OCI-LY1 (cell line): ENCODE data around the gene MAP3K10.

Experiments used
- H2AFZ ChIP-seq: fragments of 200-600 bp; sonication (generic), shearing (Covaris generic); 2 replicates; pipeline ENCODE4 v1.6.0; 2014; ENCODE audit warnings: antibody characterized with exemption, mild to moderate bottlenecking, low read length
- H3F3A ChIP-seq: fragments of 200-600 bp; sonication (generic), shearing (Covaris generic); 2 replicates; pipeline ENCODE4 v1.6.0; 2014; ENCODE audit warnings: mild to moderate bottlenecking, antibody characterized with exemption, low read length, moderate library complexity; ENCODE audit not compliant: insufficient read depth
- H3K27ac ChIP-seq: fragments of 200-600 bp; sonication (generic); 2 replicates; pipeline ENCODE4 v1.5.1; 2014; ENCODE audit warnings: low read length, mixed run types, mild to moderate bottlenecking, low read depth; ENCODE audit not compliant: poor library complexity, severe bottlenecking
- H3K27me3 ChIP-seq: fragments of 200-600 bp; sonication (generic); 2 replicates; pipeline ENCODE4 v1.6.0; 2014; ENCODE audit warnings: antibody characterized with exemption, mild to moderate bottlenecking, low read length, moderate library complexity; ENCODE audit not compliant: insufficient read depth
- H3K36me3 ChIP-seq: fragments of 200-600 bp; sonication (generic); 2 replicates; pipeline ENCODE4 v1.6.1; 2014; ENCODE audit warnings: mild to moderate bottlenecking, antibody characterized with exemption, low read length, moderate library complexity, mixed read lengths; ENCODE audit not compliant: insufficient read depth
- H3K4me1 ChIP-seq: fragments of 200-600 bp; sonication (generic); 2 replicates; pipeline ENCODE4 v1.5.1; 2014; ENCODE audit warnings: mild to moderate bottlenecking, low read length, moderate library complexity; ENCODE audit not compliant: insufficient read depth, severe bottlenecking
- H3K4me2 ChIP-seq: fragments of 200-600 bp; sonication (generic), shearing (Covaris generic); 2 replicates; pipeline ENCODE4 v1.6.1; 2014; ENCODE audit warnings: low read length
- H3K4me3 ChIP-seq: fragments of 200-600 bp; sonication (generic); 2 replicates; pipeline ENCODE4 v1.5.1; 2014; ENCODE audit warnings: low read length, low read depth, mild to moderate bottlenecking, mixed read lengths; ENCODE audit not compliant: poor library complexity, severe bottlenecking
- H3K79me2 ChIP-seq: fragments of 200-600 bp; shearing (Covaris generic); 2 replicates; pipeline ENCODE4 v1.6.1; 2016; ENCODE audit warnings: mixed run types, low read length, mixed read lengths; ENCODE audit not compliant: insufficient read depth
- H3K9ac ChIP-seq: fragments of 200-600 bp; sonication (generic), shearing (Covaris generic); 2 replicates; pipeline ENCODE4 v1.6.1; 2014; ENCODE audit warnings: mild to moderate bottlenecking, low read length, mixed read lengths
- H3K9me2 ChIP-seq: fragments of 200-600 bp; sonication (generic), shearing (Covaris generic); 2 replicates; pipeline ENCODE4 v1.6.1; 2014; ENCODE audit warnings: low read depth, mild to moderate bottlenecking, low read length, mixed read lengths
- H3K9me3 ChIP-seq: fragments of 200-600 bp; shearing (Covaris generic); 2 replicates; pipeline ENCODE4 v1.6.1; 2014; ENCODE audit warnings: low read length, mixed read lengths
- H4K20me1 ChIP-seq: fragments of 200-600 bp; sonication (generic), shearing (Covaris generic); 2 replicates; pipeline ENCODE4 v1.6.0; 2016; ENCODE audit warnings: mild to moderate bottlenecking, low read length; ENCODE audit not compliant: insufficient read depth
- CTCF ChIP-seq: fragments of 200-600 bp; sonication (generic), shearing (Covaris generic); IDR thresholded peaks from 2 replicates; pipeline ENCODE4 v1.5.1; 2017; ENCODE audit warnings: mild to moderate bottlenecking, antibody characterized with exemption, low read length, moderate library complexity, mixed read lengths
- EZH2 ChIP-seq: fragments of 200-600 bp; sonication (generic), shearing (Covaris generic); IDR thresholded peaks from 2 replicates; pipeline ENCODE4 v1.8.0; 2017; ENCODE audit warnings: borderline replicate concordance, mixed run types, mild to moderate bottlenecking, antibody characterized with exemption, low read length, moderate library complexity, mixed read lengths

MAP3K10 gene

GRCh38 chr19:40249781-40250180 lies 58.6 kb downstream of the MAP3K10 start:
- Histone ChIP-seq H3K27me3 (no peaks in the 10 kb centered on the region), H3K9me3 (no peaks in the 10 kb centered on the region), H3K36me3 (peaks cover 58% of the 10 kb centered on the region), H4K20me1 (no peaks in the 10 kb centered on the region), H3K4me1 (no peaks in the 10 kb centered on the region), H3K4me2 (no peak overlapping the region), H3K9me2 (no peaks in the 10 kb centered on the region), H3K9ac (no peak overlapping the region), H3F3A (no peaks in the 10 kb centered on the region), H3K79me2 (no peaks in the 10 kb centered on the region), H3K27ac (no peak overlapping the region), H2AFZ (no peak overlapping the region), H3K4me3 (no peak overlapping the region)
- TF ChIP-seq CTCF, result no peak
- no peak for TF ChIP-seq EZH2

GRCh38 chr19:40251244-40251643 lies 60.0 kb downstream of the MAP3K10 start:
- H3K36me3 ChIP-seq, result peaks cover 65% of the 10 kb centered on the region
- no peak overlapping the region for H3K4me2 ChIP-seq
- no peaks in the 10 kb centered on the region for H3K9me3 ChIP-seq
- no peak overlapping the region for H3K9ac ChIP-seq
- H3K4me3 ChIP-seq, result no peak overlapping the region
- H3F3A ChIP-seq, result no peaks in the 10 kb centered on the region
- H3K27ac ChIP-seq, result no peak overlapping the region
- no peaks in the 10 kb centered on the region for H3K79me2 ChIP-seq
- TF ChIP-seq CTCF (no peak), EZH2 (no peak)
- H3K9me2 ChIP-seq, result no peaks in the 10 kb centered on the region
- H3K4me1 ChIP-seq, result no peaks in the 10 kb centered on the region
- H4K20me1 ChIP-seq, result no peaks in the 10 kb centered on the region
- H3K27me3 ChIP-seq, result no peaks in the 10 kb centered on the region
- no peak overlapping the region for H2AFZ ChIP-seq

DNA sequence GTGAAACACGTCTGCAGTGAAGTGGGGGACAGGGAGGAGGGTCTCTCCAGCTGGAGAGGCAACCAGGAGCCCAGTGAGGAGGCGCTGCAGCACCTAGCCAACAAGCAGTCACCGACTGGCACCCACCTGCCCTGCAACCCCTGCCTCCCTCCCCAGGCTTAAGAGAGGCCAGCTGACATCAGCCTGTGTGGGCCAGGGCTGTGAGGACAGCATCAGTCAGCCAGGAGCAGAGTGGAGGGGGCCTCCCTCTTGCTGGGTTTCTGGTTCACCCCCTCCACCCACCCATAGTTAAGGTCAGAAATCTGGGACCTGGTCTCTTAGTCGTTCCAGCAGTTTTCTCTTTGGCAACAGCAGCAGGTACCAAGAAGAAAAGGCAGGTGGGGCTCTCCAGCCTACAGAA lies 60.8 kb downstream of the MAP3K10 start:
- H3K4me1 ChIP-seq, result no peaks in the 10 kb centered on the region
- H3F3A ChIP-seq, result no peaks in the 10 kb centered on the region
- no peaks in the 10 kb centered on the region for H3K9me3 ChIP-seq
- H3K4me3 ChIP-seq, result no peak overlapping the region
- no peaks in the 10 kb centered on the region for H3K9me2 ChIP-seq
- no peak for TF ChIP-seq CTCF
- TF ChIP-seq EZH2, result no peak
- no peak overlapping the region for H3K9ac ChIP-seq
- H3K36me3 ChIP-seq, result peaks cover 72% of the 10 kb centered on the region
- no peak overlapping the region for H3K27ac ChIP-seq
- H3K79me2 ChIP-seq, result no peaks in the 10 kb centered on the region
- H3K27me3 ChIP-seq, result no peaks in the 10 kb centered on the region
- H4K20me1 ChIP-seq, result no peaks in the 10 kb centered on the region
- H3K4me2 ChIP-seq, result no peak overlapping the region
- no peak overlapping the region for H2AFZ ChIP-seq
